ENCODE data around the gene S1PR4. TPM values are rescaled to one million over a fixed set of nuclear protein-coding genes. Genes with fewer than 3 reads are reported as not detected.
"Not testable (repeated sequence)": the region's sequence is repeated elsewhere in the genome, so short reads cannot be mapped to it uniquely, and the experiment has no call there.

The S1PR4 gene
- total RNA-seq, 1 experiment from 2014 or later: not detected

DNA sequence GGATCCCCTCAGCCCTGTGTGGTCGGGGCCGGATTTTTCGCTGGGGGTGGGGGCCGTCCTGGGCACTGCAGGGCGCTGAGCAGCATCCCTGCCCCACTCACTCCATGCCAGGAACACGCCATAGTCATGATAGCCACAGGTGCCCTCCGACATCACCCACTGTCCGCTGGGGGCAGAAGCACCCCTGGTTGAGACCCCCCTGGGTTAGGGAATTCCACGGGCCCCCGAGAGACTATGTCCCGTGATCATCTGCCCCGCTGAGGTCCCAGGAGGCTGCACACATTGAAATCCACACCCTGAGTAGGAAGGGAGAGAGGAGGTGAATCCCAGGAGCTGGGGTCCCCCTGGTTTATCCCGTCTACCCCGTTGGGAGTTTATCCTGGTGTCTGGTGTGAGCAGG lies 23.3 kb downstream of the S1PR4 start:
- no peak overlapping the region for H3K27ac ChIP-seq (ENCODE audit: low read length)
- no peak overlapping the region for H3K4me3 ChIP-seq (ENCODE audit: low read length)
- no peak overlapping the region for H3K9ac ChIP-seq (ENCODE audit: low read length)
- no peaks in the 10 kb centered on the region for H3K36me3 ChIP-seq (ENCODE audit: insufficient read depth, low read length)
- no peaks in the 10 kb centered on the region for H3K9me2 ChIP-seq (replicated peaks; ENCODE audit: insufficient read depth, low read length)
- H3K27me3 ChIP-seq (ENCODE audit: low read length): no peaks in the 10 kb centered on the region
- DNase-seq: no peak
- no peaks in the 10 kb centered on the region for H3K9me3 ChIP-seq (ENCODE audit: low read length)
- H4K20me1 ChIP-seq (ENCODE audit: insufficient read depth, low read depth, low read length): no peaks in the 10 kb centered on the region
- H3K79me2 ChIP-seq (ENCODE audit: low read length): no peaks in the 10 kb centered on the region
- H3K4me2 ChIP-seq (ENCODE audit: low read depth, low read length, poor library complexity, severe bottlenecking): no peak overlapping the region
- no peak overlapping the region for H2AFZ ChIP-seq (ENCODE audit: low read length)
- H3K4me1 ChIP-seq (ENCODE audit: low read length): no peaks in the 10 kb centered on the region

DNA sequence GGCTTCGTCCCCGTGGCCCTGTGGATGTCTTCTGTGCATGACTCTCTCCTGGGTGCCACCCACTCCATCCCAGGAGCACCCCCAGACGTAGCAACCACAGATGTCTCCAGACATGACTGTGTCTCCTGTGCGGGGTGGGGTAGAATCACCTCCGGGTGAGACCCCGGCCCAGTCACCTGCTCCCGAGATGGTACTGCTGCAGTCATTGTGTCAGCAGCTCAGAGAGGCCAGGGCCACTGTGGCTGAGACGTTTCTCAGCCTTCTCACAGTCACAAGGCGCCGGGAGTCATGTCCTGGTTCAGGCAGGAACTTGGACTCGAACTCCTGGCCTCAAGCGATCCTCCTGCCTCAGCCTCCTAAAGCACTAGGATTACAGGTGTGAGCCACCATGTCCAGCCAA lies 23.8 kb downstream of the S1PR4 start:
- Histone ChIP-seq H3K4me2 (ENCODE audit: low read depth, low read length, poor library complexity, severe bottlenecking) (no peak overlapping the region), H3K4me3 (ENCODE audit: low read length) (no peak overlapping the region), H3K9me3 (ENCODE audit: low read length) (no peaks in the 10 kb centered on the region), H4K20me1 (ENCODE audit: insufficient read depth, low read depth, low read length) (no peaks in the 10 kb centered on the region), H2AFZ (ENCODE audit: low read length) (no peak overlapping the region), H3K27me3 (ENCODE audit: low read length) (no peaks in the 10 kb centered on the region), H3K4me1 (ENCODE audit: low read length) (no peaks in the 10 kb centered on the region), H3K27ac (ENCODE audit: low read length) (no peak overlapping the region), H3K79me2 (ENCODE audit: low read length) (no peaks in the 10 kb centered on the region), H3K36me3 (ENCODE audit: insufficient read depth, low read length) (no peaks in the 10 kb centered on the region), H3K9ac (ENCODE audit: low read length) (no peak overlapping the region), H3K9me2 (replicated peaks; ENCODE audit: insufficient read depth, low read length) (no peaks in the 10 kb centered on the region)
- DNase-seq: no peak

DNA sequence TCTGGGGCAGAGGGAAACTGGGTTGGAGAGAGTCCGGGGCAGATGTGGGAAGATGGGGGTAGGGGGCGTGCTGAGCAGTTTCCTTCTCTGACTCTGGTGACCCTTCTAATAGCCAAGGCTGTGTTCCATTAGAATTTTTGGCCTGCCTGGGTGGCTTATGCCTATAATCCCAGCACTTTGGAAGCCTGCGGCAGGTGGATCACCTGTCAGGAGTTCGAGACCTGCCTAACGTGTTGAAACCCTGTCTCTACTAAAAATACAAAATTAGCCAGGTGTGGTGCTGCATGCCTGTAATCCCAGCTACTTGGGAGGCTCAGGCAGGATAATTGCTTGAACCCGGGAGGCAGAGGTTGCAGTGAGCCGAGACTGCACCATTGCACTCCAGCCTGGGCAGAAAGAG lies 24.3 kb downstream of the S1PR4 start:
- H3K4me3 ChIP-seq (ENCODE audit: low read length); H3K79me2 ChIP-seq (ENCODE audit: low read length); DNase-seq; H3K9me2 ChIP-seq (replicated peaks; ENCODE audit: insufficient read depth, low read length); H3K9ac ChIP-seq (ENCODE audit: low read length); H3K27me3 ChIP-seq (ENCODE audit: low read length); H3K4me1 ChIP-seq (ENCODE audit: low read length); H3K27ac ChIP-seq (ENCODE audit: low read length); H3K4me2 ChIP-seq (ENCODE audit: low read depth, low read length, poor library complexity, severe bottlenecking); H4K20me1 ChIP-seq (ENCODE audit: insufficient read depth, low read depth, low read length); H2AFZ ChIP-seq (ENCODE audit: low read length); H3K36me3 ChIP-seq (ENCODE audit: insufficient read depth, low read length); H3K9me3 ChIP-seq (ENCODE audit: low read length): not testable (repeated sequence)

DNA sequence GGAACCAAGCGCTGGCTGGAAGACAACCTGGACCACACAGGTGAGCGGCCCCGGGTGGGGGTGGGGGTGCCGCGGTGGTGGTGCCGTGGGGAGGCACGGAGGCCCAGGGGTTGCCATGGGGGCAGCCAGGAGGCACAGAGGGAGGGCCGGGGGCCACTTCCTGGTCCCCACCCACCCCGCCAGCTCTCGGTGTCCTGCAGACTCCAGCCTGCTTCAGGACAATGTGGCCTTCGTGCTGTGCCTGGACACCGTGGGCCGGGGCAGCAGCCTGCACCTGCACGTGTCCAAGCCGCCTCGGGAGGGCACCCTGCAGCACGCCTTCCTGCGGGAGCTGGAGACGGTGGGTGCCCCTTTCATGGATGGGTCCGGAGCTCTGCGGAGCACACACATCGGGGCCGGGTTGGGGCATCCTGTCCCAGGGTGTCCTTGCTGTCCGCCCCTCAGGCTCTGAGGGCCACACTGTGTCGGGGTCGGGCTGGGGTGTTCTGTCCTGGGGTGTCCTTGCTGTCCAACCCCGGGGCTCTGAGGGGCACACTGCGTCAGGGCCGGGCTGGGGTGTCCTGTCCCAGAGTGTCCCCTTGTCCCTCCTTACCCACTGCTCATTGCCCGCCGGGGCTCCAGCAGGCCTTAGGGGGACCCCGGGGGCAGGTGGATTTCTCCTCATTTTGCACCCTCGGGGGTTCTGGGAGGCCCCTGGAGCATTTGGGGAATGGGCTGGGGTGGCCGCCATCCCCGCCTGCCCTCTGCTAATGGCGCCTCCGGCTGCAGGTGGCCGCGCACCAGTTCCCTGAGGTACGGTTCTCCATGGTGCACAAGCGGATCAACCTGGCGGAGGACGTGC lies 25.5 kb downstream of the S1PR4 start:
- H3K4me3 ChIP-seq (ENCODE audit: low read length): no peak overlapping the region
- H3K4me2 ChIP-seq (ENCODE audit: low read depth, low read length, poor library complexity, severe bottlenecking): no peak overlapping the region
- H4K20me1 ChIP-seq (ENCODE audit: insufficient read depth, low read depth, low read length): no peaks in the 10 kb centered on the region
- no peaks in the 10 kb centered on the region for H3K9me3 ChIP-seq (ENCODE audit: low read length)
- no peak overlapping the region for H3K9ac ChIP-seq (ENCODE audit: low read length)
- H3K9me2 ChIP-seq (replicated peaks; ENCODE audit: insufficient read depth, low read length): no peaks in the 10 kb centered on the region
- no peak overlapping the region for H2AFZ ChIP-seq (ENCODE audit: low read length)
- no peaks in the 10 kb centered on the region for H3K79me2 ChIP-seq (ENCODE audit: low read length)
- no peak overlapping the region for H3K27ac ChIP-seq (ENCODE audit: low read length)
- H3K4me1 ChIP-seq (ENCODE audit: low read length): no peaks in the 10 kb centered on the region
- no peaks in the 10 kb centered on the region for H3K27me3 ChIP-seq (ENCODE audit: low read length)
- DNase-seq: no peak
- no peaks in the 10 kb centered on the region for H3K36me3 ChIP-seq (ENCODE audit: insufficient read depth, low read length)

DNA sequence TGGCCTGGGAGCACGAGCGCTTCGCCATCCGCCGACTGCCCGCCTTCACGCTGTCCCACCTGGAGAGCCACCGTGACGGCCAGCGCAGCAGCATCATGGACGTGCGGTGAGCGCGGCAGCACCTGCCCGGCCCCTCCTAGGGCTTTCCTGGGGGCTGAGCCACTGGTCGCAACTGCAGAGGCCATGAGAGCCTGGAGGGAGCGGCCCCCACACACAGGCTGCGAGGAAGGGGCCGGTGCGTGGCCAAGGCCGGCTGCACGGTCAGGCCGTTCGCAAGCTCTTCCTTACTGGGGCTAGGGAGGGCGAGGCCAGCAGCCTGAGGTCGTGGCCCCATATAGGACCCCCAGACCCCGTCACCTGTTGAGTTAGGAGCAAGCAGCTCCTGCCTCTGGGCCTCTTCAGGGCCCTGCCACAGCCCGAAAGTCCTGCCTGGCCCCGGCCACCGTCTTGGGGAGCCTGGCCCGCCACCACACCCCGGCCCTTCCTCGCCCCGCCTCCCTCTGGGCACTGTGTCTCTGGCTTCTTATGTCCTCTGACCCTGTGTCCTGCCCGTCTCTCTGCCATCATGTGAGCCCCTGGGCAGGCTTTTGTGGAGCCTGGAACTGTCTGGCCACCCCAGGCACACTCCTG lies 26.2 kb downstream of the S1PR4 start:
- H3K4me2 ChIP-seq (ENCODE audit: low read depth, low read length, poor library complexity, severe bottlenecking): no peak overlapping the region
- no peak overlapping the region for H3K9ac ChIP-seq (ENCODE audit: low read length)
- H2AFZ ChIP-seq (ENCODE audit: low read length): no peak overlapping the region
- DNase-seq: no peak
- H3K4me1 ChIP-seq (ENCODE audit: low read length): no peaks in the 10 kb centered on the region
- H3K27ac ChIP-seq (ENCODE audit: low read length): no peak overlapping the region
- H3K79me2 ChIP-seq (ENCODE audit: low read length): no peaks in the 10 kb centered on the region
- H3K36me3 ChIP-seq (ENCODE audit: insufficient read depth, low read length): no peaks in the 10 kb centered on the region
- H3K4me3 ChIP-seq (ENCODE audit: low read length): no peak overlapping the region
- no peaks in the 10 kb centered on the region for H3K9me2 ChIP-seq (replicated peaks; ENCODE audit: insufficient read depth, low read length)
- no peaks in the 10 kb centered on the region for H3K9me3 ChIP-seq (ENCODE audit: low read length)
- no peaks in the 10 kb centered on the region for H3K27me3 ChIP-seq (ENCODE audit: low read length)
- no peaks in the 10 kb centered on the region for H4K20me1 ChIP-seq (ENCODE audit: insufficient read depth, low read depth, low read length)

DNA sequence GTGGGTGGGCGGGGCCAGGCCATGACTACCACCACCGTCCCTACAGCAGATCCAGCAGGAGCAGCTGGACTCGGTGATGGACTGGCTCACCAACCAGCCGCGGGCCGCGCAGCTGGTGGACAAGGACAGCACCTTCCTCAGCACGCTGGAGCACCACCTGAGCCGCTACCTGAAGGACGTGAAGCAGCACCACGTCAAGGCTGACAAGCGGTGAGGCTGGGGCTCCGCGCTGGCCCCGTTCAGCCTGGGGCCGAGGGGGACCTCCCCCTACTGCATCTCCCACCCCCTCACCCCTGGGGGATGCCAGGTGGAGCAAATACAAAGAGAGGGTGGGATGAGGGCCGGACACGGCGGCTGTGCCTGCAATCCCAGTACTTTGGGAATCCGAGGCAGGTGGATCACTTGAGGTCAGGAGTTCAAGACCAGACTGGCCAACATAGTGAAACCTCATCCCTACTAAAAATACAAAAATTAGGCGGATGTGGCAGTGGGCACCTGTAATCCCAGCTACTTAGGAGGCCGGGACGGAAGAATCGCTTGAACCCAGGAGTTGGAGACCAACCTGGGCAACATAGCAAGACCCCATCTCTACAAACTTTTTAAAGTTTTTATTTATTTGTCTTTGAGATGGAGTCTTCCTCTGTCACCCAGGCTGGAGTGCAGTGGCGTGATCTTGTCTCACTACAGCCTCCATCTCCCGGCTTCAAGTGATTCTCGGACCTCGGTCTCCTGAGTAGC lies 27.8 kb downstream of the S1PR4 start:
- Histone ChIP-seq H3K9me2 (replicated peaks; ENCODE audit: insufficient read depth, low read length) (no peaks in the 10 kb centered on the region), H3K36me3 (ENCODE audit: insufficient read depth, low read length) (no peaks in the 10 kb centered on the region), H3K9me3 (ENCODE audit: low read length) (no peaks in the 10 kb centered on the region), H3K27me3 (ENCODE audit: low read length) (no peaks in the 10 kb centered on the region), H3K9ac (ENCODE audit: low read length) (no peak overlapping the region), H3K79me2 (ENCODE audit: low read length) (no peaks in the 10 kb centered on the region), H4K20me1 (ENCODE audit: insufficient read depth, low read depth, low read length) (no peaks in the 10 kb centered on the region), H3K4me3 (ENCODE audit: low read length) (no peak overlapping the region), H3K4me1 (ENCODE audit: low read length) (no peaks in the 10 kb centered on the region), H3K27ac (ENCODE audit: low read length) (no peak overlapping the region), H2AFZ (ENCODE audit: low read length) (no peak overlapping the region), H3K4me2 (ENCODE audit: low read depth, low read length, poor library complexity, severe bottlenecking) (no peak overlapping the region)
- no peak for DNase-seq

DNA sequence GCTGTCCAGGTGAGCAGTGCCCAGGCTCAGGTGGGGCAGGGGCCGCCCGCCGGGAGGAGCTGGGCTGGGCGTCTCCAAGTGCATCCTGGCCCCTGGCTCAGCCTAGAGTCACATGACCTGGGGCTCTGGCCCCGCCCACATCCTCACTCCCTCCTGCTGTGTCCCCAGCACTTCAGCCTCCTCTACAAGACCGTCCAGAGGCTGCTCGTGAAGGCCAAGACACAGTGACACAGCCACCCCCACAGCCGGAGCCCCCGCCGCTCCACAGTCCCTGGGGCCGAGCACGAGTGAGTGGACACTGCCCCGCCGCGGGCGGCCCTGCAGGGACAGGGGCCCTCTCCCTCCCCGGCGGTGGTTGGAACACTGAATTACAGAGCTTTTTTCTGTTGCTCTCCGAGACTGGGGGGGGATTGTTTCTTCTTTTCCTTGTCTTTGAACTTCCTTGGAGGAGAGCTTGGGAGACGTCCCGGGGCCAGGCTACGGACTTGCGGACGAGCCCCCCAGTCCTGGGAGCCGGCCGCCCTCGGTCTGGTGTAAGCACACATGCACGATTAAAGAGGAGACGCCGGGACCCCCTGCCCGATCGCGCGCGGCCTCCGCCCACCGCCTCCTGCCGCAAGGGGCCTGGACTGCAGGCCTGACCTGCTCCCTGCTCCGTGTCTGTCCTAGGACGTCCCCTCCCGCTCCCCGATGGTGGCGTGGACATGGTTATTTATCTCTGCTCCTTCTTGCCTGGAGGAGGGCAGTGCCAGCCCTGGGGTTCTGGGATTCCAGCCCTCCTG lies 29.1 kb downstream of the S1PR4 start:
- no peaks in the 10 kb centered on the region for H3K36me3 ChIP-seq (ENCODE audit: insufficient read depth, low read length)
- no peaks in the 10 kb centered on the region for H3K9me3 ChIP-seq (ENCODE audit: low read length)
- H2AFZ ChIP-seq (ENCODE audit: low read length): no peak overlapping the region
- no peaks in the 10 kb centered on the region for H3K79me2 ChIP-seq (ENCODE audit: low read length)
- no peaks in the 10 kb centered on the region for H3K9me2 ChIP-seq (replicated peaks; ENCODE audit: insufficient read depth, low read length)
- H3K27ac ChIP-seq (ENCODE audit: low read length): no peak overlapping the region
- H3K9ac ChIP-seq (ENCODE audit: low read length): no peak overlapping the region
- no peaks in the 10 kb centered on the region for H3K27me3 ChIP-seq (ENCODE audit: low read length)
- no peaks in the 10 kb centered on the region for H4K20me1 ChIP-seq (ENCODE audit: insufficient read depth, low read depth, low read length)
- H3K4me2 ChIP-seq (ENCODE audit: low read depth, low read length, poor library complexity, severe bottlenecking): no peak overlapping the region
- H3K4me1 ChIP-seq (ENCODE audit: low read length): no peaks in the 10 kb centered on the region
- H3K4me3 ChIP-seq (ENCODE audit: low read length): no peak overlapping the region
- peak; percentile 47 for DNase-seq

Data from Karpas-422 (cell line).